CD4-positive, alpha-beta T cell treated with Interleukin-10 for 1 hour (primary cell): ENCODE measurements around the gene SNAP29.
"Not testable (repeated sequence)": the region's sequence is repeated elsewhere in the genome, so short reads cannot be mapped to it uniquely, and the experiment has no call there.

Source experiments
- DNase-seq: peaks from one replicate; pipeline ENCODE4 v3.0.0-alpha.2; 2020

The SNAP29 gene

DNA sequence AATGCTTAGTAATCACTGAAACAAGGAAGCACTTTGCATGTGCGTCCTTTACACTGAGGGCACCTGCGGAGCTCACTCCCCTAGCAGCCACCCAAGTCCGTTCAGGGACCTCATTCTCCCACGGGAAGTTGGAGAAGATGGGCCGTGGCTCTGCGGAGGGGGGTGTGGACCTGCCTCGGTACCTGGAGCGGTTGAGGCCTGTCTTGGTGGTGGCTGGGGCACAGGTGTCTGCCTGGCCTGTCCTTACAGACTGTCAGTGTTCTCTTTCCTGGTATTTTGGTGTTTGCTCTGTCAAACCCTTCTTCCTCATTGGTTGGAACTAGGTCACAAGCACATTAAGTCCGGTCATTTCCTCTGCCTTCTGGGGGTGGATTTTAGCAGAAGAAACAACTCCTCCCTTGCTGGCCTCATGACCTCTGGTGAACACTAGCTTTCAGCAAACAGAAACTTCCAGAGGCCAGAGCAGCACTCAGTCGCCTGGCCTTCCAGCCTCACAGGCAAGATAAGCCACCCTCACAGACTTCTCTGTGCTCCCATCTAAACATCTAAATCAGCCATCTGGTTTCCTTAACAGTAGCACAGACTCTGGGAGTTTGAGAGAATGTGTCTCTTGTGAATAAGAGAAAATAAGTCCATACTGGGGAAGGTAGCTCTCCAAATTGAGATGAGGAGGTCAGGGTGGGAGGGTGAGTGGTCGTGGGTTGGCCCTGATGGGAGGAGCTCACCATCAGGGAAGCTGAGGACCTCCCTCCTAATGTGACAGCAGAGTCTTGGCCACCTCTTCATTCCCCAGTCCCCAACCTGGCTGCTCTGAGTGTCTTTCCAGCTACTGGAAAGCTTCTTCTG is 8.6 kb downstream of the SNAP29 start:
- DNase-seq, result no peak

DNA sequence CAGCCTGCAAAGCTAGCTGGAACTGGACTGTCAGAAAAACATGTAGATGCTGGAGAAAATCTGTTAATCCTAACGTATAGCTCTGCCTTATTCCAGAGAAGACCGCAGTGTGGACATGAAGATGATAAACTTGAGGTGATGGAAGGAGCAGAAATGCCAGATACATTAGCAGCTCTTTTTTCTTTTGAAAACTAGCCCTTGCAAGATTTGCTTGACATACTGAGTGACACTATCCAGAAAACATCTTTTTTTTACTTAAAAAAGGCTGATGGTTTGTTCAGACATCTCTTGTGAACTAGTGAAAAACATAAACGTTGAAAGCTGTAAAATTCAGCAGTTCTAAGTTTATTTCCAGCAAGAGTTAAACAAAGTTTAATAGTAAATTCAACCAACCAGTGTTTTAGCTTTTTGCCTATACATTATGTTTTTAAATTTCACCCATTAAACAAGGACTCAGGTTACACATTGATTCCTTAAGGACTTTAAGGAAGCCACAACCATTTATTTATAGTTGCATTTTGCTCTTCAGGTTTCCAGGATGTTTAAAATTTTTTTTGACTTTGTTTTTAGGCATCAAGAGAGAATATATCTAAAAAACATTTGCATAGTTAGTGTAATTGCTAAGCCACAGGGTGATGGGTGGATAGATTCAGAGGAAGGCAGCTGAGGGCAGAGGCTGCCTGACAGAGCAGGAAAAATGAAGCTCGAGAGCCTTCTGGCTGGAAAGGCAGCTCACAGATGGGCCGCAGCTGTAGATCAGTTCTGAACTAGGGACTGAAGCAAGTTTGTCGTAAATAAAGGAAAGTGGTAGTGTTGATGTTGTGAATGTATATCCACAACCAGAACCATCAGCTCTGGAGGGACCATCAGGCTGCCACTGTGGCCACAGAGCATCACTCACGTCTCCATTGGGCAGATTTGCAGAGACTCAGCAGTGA is 9.5 kb downstream of the SNAP29 start:
- DNase-seq, result no peak

- DNase-seq, result no peak
Measured at GRCh38 chr22:20869234-20869633, 10.4 kb downstream of the SNAP29 start.

DNA sequence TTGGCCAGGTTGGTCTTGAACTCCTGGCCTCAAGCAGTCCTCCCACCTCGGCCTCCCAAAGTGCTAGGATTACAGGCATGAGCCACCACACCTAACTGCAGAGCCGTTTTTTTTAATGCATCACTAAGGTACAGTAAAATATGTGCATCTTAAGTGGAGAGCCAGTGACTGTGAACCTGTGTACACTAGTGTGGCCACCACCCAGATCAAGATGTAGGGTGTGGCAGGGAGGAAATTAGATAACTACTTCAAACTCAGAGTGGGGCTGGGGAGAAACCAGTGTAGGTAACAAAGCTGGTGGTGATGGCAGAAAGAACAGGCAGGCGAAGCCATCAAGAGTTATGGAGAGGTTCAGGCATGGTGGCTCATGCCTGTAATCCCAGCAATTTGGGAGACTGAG is 14.4 kb downstream of the SNAP29 start:
- no peak for DNase-seq

DNA sequence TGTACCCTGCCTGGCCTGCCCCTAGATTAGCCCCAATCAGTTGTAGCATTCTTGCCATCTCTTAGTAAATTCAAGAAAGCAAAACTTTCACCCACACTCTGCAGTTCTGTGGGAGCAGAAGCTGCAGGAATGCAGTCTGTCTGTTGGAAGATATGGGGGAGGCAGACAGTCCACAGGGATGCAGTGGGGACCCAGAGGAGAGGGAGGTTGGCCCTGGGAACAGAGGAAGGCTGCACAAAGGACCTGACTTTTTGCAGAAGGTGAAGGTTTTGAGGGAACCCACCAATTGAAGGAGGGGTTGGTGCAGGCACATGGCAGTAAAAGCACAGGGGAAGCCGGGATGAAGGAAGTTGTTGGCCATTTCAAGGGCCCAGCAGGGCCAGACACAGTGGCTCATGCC is 16.5 kb downstream of the SNAP29 start:
- no peak for DNase-seq

DNA sequence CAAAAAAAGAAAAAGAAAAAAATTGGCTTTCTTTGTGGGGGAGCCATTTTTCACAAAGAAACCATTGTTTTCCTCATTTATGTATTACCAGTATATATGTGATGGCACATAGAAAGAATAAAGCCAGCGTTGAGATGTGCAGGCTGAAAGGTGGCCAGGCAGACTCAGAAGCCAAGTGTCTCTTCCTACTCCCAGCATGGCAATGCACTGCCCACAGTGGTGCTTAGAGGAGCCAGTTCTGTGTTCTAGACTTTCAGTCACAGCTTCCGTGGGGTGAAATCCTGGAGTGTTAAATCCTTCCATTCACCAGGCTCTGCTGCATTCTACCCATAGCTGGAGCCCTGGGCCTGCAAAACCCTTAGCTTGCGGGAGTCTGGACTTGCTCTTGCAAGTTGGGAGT is 18.9 kb downstream of the SNAP29 start:
- no peak for DNase-seq

DNA sequence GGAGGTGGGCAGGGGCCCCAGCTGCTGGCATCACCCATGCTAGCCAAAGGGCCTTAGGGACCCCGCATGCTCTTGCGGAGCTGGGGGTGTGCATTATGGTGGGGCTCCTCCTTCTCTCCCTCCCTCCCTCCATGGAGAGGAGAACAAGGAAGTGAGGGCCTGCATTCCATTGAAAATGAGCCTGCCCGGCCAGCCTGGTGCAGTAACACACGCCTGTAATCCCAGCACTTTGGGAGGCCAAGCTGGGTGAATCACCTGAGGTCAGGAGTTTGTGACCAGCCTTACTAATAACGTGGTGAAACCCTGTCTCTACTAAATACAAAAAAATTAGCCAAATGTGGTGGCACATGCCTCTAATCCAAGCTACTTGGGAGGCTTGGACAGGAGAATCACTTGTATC is 22.4 kb downstream of the SNAP29 start:
- no peak for DNase-seq

- DNase-seq, result no peak
Measured at GRCh38 chr22:20881869-20882815, 23.3 kb downstream of the SNAP29 start.

DNA sequence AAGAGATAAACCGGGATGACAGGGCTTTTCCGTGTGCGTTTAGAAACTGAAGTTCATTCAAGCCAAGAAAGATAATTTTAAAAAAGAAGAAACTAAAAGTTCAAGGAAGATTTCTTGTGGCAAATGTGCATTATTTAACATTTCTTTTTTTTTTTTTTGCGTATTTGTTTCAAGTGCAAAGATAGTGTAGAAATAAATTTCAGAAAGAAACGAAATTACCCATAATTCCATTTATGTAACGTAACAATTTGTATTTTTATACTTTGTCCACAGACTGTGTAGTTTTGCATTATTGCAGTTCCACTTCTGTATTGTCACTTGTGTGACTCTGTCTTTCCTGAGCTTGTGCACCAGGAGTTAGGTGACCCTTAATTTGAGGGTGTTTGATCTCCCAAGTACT is 24.0 kb downstream of the SNAP29 start:
- DNase-seq, result no peak

- DNase-seq, result no peak
Measured at GRCh38 chr22:20884454-20884853, 25.6 kb downstream of the SNAP29 start.

DNA sequence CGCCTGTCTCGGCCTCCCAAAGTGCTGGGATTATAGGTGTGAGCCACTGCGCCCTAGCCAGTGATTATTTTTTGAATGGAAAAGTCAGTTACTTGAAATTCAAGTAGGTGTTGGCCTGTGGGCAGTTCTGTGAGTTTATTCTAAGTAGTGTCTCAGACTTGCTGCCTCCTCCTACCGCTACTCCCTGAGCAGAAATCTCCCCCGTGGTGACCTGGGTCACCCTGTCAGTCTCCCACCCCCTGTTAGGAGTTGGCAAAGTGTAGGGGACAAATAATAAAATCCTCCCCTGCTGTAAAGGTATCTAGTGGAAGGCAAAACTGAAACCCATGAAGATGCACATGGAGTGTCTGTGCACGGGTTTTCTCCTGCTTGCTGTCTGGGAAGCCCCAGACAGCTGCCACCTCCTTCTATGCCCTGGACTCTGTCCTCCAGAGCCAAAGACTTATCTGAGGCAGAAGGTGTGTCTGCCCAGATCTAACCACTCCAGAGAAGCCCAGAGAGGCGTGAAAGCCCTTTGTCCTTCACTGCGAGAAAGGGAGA is 26.3 kb downstream of the SNAP29 start:
- DNase-seq, result no peak

- peak; percentile 44 for DNase-seq
Measured at GRCh38 chr22:20885557-20886323, 26.9 kb downstream of the SNAP29 start.

- DNase-seq, result no peak
Measured at GRCh38 chr22:20887375-20887774, 28.6 kb downstream of the SNAP29 start.

DNA sequence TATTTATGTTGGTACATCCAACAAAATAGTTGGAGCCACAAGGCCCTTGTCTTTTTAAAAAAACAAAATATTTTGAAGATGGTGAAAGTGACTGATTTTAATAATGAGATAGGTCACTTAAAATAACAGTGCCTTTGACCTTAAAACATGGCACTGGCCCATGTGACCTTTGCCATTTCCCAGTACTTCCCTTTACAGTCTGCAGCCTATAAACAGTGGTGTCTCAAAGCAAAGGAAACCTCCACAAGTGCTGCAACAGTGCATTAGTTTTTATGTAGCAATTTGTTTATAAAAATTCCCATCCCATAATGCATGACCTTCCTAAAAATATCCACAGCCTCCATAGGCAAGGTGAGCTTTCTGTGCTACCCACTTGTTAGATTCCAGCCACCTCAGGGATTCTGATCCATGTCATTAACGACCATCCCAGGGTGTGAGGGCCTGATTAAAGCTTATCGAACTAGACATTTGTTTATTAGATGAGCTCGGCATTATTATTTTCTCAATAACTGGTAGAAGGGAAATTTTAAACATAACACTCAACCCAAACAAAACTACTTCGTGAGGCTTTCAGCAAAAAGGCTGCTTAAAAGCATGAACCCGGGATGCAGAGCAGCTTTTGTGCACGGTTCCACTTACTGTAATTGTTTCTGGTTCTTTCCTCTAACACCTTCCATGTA is 30.4 kb downstream of the SNAP29 start:
- no peak for DNase-seq

DNA sequence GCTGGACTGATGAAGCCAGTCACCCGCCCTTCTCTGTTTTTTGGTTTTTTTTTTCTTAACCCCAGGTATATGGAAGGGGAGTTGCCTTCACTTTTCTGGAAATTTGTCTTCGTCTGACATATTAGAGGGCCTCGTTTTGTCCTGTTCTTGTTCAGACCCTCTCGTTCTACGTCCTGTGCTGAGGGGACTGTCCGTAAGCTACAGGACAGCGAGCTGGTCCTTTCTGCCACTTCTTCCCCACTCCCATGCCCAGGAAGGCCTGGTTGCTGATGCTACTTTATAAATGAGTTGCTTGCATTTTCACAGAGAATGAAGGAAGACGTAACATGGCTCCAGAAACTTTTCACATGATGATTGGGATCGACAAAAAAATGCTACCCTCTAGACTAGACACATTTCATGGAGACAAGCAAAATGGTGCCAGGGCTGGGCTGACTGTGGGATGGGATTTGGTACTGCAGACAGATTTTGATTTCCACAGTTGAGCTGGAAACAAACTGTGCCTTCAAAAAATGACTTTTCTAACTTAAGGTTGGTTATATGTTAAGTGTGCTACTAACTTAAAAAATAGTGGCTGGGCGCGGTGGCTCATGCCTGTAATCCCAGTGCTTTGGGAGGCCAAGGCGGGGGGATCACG is 31.2 kb downstream of the SNAP29 start:
- DNase-seq, result no peak

- no peak for DNase-seq
Measured at GRCh38 chr22:20890975-20891374, 32.2 kb downstream of the SNAP29 start.

DNA sequence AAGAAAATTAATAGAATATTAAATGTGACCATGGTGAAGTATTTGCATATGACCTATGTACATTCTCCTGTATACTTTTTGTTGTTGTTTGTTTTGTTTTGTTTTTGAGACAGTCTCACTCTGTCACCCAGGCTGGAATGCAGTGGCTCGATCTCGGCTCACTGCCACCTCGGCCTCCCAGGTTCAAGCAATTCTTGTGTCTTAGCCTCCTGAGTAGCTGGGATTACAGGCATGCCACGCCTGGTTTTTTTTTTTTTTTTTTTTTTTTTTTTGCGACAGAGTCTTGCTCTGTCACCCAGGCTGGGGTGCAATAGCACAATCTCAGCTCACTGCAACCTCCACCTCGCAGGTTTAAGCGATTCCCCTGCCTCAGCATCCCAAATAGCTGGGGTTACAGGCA is 38.9 kb downstream of the SNAP29 start:
- DNase-seq, result not testable (repeated sequence)

DNA sequence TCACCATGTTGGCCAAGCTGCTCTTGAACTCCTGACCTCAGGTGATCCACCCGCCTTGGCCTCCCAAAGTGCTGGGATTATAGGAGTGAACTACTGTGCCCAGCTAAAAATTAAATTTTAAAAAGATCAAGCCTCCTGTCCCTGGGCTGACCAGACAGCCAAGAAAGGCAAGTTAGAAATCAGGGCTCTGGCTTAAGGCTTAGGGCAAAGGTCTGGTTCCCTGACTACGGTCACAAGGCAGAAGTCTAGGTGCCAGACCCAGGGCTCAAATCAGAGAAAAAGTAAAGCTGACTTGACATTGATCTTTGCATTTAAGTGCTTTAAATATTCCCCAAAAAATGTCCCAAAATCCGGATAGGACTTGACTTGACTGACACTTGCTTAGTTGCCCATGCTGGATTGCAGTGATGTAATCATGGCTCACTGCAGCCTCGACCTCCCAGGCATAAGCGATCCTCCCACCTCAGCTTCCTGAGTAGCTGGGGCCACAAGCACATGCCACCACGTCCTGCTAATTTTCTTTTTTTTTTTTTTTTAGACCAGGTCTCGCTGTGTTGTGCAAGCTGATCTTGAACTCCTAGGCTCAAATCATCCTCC is 41.1 kb downstream of the SNAP29 start:
- no peak for DNase-seq

DNA sequence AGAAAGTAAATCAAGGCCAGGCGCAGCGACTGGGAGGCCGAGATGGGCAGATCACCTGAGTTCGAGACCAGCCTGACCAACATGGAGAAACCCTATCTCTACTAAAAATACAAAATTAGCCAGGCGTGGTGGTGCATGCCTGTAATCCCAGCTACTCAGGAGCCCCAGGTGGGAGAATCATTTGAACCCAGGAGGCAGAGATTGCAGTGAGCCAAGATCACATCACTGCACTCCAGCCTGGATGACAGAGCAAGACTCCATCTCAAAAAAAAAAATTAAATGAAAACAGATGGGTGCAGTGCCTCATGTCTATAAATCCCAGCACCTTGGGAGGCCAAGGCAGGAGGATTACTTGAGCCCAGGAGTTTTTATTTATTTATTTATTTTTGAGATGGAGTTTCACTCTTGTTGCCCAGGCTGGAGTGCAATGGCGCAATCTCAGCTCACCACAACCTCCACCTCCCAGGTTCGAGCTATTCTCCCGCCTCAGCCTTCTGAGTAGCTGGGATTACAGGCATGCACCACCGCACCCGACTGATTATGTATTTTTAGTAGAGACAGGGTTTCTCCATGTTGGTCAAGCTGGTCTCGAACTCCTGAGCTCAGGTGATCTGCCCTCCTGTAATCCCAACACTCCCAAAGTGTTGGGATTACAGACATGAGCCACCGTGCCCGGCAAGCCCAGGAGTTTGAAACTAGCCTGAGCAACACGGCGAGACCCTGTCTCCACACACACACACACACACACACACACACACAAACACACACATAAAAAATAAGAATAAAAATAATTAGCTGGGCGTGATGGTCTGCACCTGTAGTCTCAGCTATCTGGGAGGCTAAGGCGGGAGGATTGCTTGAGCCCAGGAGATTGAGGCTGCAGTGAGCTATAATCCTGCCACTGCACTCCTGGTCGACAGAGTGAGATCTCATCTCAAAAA is 42.6 kb downstream of the SNAP29 start:
- DNase-seq, result not testable (repeated sequence)
